ENCODE data around the gene DHX29.

Gene DHX29

DNA sequence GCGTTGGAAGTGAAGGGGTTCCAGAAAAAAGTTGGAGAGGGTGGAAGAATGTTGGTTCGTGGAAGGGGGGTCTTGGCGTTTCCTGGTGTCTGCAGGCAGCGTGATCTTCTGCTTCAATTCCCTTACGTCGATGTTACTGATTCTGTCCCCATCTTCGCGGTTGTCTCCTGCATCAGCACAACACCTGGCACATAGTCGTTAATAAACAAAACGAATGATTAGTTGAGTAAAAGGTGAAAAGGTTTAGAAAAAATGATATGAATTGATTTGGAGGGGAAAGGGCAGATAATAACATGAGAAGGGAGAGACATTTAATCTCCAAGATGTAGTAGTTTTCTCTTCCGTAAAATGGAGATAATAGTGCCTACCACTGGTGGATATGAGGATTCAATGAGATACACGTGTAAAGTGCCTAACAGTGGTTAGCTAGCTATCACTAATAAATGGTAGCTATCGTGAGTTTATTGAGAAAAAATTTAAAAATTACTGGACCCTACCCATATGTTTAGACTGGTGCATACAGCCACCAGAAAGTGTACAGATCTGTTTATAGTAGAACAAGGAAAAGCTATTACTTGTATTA is 851 bp upstream of the DHX29 start:
- no peak for DNase-seq

DNA sequence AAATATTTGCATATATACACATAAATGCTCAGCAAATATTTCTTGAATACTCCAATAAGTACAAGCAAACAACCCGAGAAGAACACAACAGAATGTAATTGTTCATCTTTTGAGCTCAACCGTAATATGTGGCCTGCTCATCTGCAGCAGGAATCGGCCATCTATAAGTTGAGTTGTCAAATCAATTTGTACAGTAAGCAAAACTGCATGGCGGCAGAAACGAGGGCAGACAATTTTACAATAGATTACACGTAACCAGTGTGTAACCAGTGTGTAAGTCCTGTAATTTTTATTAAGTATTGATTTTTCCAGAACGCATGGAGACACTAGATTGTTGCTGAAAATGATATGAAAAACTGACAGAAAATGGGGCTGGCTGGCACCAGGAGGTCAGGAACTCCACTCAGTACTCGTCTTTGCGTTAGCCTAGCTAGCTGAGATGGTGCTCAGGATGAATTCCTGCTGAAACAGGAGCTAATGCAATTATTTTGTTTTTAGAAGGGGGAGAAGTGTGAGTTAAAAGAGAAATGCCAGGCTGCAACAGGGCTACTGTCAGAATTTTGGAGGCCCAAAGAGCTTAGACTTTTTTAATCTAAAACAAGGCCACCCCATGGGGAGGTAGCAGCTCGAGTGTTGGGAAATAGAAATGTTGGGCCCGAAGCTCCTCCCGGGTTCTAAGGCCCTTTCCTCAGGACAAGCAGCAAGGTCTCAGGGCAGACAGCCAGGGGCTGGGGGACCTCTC is 682 bp downstream of the DHX29 start:
- DNase-seq, result no peak

DNA sequence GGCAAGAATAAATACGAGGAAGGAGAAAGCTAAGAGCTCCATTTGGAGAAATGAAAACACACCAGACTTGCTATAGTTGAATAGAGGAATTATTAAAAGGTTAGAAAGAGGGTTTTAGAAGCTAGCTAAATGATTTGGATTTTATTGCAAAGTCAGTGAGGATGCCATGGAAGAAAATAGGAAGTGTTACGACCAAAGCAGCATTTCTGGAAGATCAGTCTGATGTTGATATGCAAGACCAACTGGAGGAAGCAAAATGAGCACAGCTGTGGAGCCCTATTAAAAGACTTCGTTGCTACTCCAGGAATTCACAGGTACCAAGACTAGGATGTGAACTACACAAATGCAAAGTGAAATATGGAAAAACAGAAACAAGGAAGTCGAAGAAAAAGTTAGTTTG is 2.1 kb downstream of the DHX29 start:
- no peak for DNase-seq

DNA sequence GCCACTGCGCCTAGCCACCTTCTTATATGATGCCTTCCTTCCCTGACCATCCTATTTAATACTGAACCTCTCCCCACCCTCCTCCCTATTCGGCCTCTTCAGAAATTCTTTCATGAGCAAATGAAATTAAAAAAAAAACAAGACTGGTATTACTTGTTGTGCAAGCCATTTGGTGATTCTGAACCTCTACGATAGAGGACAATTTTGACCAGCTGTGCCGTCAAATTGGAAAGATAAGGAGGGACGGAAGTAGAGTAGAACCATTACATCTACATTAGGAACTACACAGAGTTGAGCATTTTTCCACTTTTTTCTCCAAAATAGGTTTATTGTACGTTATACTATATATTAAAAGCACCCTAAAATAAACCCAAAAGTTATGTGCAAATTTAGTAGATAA is 2.9 kb downstream of the DHX29 start:
- no peak for DNase-seq

DNA sequence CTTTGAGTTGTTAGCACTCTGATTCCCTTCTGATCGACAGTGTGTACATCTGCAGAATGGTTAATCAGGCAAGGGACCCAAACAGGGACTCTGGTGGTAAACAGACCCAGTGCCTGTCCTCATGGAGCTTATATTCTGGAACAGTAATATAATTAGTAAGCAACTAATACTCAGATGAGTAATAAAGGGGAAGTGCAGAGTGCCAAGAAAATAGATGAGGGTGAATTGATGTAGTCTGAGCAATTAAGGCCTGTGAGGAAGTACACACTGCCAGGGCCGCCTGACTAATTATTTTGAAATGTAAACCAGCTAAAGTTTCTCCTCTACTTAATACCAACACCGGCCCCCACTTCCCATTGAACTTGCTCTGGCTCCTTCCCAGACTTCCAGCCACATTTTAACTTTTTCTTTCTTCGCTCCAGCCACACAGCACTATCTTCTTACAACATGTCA is 4.2 kb downstream of the DHX29 start:
- no peak for DNase-seq

DNA sequence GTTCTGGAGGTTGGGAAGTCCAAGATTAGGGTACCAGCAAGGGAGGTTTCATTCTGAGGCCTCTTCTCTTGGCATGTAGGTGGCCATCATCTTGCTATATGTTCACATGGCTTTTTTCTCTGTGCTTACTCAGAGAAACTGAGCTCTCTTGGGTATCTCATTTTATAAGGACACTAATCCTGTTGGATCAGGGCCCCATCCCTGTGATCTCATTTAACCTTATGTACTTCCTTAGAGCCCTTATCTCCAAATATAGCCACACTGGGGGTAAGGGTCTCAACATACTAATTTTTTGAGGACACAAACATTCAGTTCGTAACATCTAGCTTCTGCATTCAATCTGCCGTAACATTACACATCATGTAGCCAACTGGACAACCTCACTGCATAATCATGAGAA is 6.6 kb downstream of the DHX29 start:
- no peak for DNase-seq

DNA sequence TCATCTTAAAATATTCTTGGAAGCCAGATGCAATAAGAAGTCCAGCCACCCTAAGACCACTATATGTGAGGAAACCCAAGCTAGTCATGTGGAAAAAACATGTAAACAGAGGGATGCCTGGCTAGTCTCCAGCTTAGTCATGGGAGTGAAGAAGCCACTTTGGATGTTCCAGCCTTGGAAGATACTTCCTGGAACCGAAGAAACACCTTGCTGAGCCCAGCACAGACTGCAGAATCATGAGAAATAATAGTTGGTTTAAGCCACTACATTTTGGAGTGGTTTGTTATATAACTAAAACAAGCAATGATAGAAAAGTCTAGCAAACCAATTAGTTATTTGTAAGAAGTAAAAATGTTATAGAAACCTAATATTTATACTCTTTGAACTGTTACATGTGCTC is 12.6 kb downstream of the DHX29 start:
- no peak for DNase-seq

DNA sequence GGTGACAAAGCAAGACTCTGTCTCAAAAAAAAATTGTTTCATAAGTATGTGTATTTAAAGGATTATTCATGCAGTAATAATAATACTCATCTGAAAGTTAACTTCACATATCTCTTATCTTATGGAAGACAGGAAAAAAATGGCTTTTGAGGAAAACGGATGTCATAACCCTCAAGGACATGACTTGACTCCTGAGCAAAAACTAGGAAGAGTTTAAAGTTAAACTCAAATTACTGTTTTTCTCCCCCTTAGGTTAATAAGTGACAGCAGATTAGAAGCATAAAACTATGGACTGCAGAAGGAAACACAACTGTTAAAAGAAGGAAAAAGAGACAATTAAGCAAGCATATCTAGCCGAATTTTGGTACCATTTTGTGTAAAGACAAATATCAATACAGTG is 16.5 kb downstream of the DHX29 start:
- no peak for DNase-seq

DNA sequence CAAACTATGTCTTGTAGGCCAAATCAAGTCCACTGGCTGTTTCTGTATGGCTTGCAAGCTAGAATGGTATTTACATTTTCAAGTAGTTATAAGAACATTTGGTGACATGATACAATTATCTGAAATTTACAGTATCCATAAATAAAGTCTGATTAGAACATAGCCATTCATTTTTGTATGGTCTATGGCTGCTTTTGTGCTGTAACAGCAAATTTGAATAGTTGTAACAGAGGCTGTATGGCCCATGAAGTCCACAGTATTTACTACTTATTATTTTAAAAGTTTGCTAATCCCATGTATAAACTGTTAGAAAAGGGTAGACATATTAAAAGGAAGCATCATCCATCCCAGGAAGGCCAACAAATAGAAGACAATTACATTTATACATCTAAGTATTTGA is 17.7 kb downstream of the DHX29 start:
- no peak for DNase-seq

DNA sequence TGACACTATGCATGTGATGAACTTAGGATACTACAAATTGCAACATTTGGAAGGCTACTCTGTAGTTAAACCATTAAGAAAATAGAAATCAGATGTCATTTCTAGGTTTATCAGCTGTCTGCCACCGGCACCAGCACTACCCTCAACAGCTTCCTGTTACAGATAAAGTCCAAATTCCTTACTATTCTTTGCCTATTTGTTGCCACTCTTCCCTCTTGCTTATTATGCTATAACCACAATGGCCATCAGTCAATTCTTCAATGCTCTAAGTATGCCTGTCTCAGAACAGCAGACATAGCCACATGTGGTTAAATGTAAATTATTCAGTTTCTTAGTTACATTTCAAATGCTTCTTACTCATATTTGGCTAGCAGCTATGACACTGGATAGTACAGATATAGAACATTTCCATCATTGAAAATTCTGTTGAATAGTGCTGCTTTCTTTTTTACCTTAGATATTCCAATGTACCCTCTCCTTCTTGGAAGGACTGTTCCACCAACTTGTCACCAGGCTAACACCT is 21.0 kb downstream of the DHX29 start:
- DNase-seq, result no peak

DNA sequence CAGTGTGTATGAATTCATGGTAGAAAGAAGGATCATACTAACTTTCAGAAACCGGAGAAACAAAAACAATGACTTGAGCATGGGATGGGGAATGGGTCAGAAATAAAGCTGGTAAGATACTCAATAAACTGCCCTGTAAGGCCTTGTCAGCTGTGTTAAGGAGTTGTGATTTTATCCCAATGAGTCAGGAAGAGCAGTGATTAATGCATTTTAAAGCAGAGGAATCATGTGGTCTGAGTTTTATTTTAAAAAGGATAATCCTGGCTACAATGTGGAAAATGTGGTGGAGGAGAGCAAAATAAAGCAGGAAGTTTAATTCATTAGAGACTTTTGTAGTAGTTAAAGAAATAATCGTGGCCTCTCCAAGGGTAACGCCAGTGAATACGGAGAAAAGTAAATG is 28.7 kb downstream of the DHX29 start:
- no peak for DNase-seq

DNA sequence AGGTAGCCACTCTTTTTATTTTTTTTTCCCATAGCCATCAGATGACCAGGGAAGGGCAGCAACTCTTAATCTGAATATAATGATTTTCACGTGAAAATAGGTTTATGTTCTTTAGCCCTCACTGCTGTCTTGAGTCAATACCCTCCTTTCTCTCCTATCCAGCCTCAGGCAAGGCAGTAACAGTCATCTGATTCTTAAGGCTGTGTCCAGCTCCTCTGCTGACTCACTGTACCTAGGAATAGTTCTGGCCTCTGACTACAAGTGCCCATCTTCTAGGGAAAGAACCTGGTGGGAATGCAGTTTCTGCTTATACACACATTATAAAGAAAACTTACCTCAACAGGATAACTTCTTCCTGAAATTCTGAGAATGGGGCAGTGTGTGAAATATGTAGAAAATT is 30.7 kb downstream of the DHX29 start:
- no peak for DNase-seq

DNA sequence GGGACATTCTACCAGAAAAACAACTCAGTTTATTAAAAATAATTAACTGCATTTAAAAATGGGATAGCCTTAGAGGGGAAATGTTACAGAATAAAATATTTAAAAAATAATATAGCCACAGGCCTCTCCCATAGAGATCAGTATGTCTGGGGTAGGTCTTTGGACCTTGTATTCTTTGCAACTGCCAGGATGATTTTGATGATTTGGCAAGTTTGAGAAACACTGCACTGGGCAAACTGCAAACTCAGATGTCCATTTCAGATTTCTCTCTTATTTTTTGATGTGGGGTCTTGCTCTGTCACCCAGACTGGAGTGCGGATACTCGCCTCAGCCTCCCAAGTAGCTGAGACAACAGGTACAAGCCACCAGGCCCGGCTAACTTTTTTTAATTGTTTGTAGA is 49.2 kb downstream of the DHX29 start:
- no peak for DNase-seq

DNA sequence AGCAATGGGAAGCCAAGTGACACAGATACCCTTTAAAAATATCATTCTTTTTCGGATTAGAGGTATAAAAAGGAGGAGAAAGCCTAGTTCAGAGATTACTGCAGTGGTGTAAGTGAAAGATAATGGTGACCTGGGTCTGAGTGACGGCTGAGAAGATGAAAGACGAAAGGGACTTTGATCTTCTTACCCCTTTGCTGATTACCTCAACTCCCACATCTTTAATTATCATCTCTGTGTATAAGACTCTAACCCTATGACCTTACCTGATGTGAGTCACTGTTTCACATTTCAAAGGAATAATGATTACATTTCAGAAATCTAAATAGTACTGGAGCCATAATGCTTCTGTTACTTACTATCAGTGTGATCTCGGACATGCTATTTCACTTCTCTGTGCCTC is 52.7 kb downstream of the DHX29 start:
- DNase-seq, result no peak

DNA sequence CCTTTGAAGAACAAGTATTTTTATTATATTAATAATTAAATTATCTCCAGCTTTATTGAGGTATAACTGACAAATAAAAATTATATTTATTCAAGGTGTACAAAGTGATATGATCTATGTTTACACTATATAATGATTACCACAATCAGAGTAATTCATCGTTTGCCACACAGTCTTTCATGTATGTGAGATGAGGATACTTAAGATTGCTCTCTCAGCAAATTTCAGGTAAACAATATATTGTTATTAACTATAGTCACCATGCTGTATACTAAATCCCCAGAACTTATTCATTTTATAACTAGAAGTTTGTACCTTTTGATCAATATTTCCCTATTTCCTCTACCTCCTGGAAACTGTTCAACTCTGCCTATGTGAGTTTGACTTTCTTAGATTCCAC is 57.4 kb downstream of the DHX29 start:
- DNase-seq, result no peak

DNA sequence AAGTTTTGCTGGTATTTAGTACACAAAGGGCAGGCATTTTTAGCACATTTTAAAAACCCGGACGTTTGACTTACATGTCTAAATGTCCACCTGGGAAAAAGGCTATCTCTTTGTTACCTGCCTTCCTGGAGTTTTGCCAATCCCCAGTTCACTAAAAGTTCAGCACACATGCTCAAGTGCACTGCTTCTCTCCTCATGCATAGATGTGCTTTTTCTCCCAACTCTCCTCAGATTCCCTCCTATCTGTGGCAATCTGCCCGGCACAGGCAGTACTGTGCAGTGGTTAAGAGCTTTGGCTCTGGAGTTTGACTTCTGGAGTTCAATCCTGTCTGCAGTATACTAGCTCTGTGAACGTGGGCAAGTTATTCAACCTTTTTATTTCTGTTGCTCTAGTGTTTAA is 65.7 kb downstream of the DHX29 start:
- no peak for DNase-seq

DNA sequence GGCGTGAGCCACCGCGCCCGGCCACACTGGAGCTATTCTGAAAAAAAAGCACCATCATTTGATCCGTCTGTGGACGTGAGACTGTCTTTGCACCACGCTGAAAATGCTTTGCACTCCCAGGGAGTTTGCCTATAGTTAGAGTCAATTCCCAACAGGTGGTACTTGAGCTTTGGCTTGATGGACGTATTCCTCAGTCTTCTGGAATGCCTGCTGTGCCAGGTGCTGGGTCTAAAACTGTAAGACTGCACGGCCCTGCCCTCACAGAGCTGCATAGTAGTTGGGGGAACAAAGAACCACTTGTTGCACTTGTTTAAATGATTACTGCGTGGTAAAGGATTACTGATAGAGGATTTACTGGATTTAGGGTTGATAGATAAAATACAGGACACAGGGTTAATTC is 70.7 kb downstream of the DHX29 start:
- no peak for DNase-seq

DNA sequence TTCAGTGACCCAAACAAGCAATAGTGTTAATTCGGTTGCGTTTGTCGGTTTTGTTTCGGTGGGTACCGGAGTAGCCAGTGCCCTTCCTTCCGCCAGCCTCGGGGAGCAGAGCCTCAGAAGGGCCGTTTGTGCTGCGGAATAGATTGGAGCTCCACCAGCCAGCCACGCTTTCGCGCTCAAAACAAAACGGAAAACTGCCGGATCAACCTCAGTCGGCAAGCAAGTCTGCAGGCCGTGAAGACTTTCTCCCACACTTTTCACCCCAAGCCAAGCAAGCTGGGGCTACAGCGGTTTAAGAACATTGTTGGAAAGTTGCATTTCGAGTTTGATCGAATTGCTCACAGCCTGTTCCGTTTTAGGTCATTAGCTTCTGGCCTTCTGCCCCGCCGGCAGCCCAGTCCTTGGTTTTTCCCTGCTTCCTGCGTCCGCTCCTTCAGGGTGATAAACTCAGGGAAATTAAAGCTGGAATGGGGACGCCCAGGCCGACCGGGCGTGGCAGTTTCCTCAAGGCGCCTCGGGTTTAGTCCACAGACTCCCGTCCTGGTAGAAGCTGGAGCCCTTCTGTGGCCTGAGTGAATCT is 73.3 kb downstream of the DHX29 start:
- no peak for DNase-seq

DNA sequence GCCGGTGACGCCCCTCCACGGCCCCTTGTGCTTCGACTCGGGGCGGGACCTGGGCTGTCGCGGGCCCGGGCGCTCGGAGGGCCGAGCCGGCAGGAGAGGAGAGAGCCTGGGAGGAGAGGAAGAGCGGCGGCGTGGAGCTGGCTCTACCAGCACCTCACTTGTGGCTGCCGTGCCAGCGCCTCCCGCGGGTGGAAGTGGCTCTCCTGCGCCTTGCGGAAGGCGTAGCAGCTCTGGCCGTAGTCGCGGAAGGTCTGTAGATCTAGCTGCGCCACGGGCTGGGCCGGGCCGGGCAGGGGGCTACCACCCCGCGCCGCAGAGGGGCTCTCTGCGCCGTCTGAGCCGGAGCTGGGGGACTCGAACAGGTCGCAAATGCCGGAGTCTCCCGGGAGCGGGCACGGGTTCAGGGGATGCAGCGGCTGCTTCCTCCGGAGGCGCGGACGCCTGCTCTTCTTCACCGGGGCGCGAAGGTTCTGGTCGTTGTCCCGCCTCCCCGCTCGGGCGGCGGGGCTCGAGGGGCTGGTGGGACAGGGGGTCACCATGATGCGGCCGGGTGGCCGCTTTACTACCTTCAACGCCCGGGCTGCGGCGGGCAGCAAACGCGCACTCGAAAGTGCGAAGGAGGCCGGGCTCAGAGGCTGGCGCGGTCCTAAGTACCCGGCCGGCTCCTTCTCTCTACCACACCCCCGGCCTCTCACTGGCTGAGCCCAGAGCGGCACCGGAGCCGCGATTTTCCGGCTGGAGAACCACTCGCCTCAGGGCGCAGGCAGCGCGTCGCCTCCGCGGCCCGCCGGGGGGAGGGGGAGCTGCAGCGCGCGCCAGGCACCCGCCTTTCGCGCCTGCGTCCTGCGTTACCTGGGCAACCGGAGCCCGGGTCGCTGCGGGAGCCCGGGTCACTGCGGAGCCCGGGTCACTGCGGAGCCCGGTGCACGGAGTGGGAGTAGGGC is 74.2 kb downstream of the DHX29 start, which contains the start of gene CCNO:
Gene CCNO, minus strand, starts transcription at position 624 of the 944 bp plus-strand sequence. Its CDS starts 85 bp downstream, at position 539.
- DNase-seq, result no peak

DNA sequence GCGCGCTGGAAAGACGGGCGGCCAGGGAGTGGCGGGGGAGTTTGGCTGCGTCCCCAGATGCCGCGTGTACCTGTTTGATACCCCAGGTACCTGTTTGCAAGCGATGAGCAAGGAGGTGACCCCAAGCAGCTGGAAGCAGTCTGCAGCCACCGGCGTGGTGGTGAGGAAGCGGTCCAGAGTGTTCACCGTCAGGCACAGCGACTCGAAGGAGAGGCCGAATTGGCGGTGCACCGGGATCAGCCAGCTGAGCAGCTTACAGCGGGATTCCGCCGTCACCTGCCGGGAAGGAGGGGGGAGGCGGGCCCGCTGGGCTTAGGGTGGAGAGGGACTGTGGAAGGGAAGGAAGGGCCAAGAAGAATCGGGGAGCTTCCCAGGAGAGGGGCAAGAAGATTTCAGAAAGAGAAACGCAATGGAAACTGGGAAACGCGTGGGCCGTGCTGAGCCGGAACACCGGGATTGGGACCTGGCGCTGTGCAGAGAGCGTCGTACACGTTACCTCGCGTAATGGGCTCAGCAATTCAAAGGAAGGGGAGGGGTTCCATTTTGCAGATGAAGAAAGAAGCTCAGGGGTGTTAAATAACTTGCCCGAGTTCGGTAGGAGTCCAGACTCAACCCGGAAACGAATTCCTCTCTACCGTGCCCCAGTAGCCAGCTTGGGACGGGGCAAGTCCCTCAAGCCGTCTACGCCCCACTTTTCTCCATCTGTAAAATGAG is 75.1 kb downstream of the DHX29 start:
- no peak for DNase-seq

DNA sequence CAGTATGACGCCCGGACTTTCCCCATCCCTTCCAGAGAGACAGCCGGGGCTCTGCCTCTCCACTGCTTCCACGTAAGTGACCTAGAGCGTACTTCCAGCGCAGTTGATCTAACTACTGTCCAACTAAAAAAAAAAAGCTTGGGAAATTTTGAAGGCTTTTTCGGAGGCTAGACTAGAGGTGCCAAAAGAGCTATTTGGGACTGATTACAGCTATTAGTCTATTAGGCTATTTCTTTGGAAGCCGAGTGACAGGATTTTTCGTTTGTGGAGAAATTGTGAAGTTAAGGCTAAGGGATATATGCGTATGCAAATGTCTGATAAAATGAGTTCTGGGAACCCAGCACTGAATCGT is 75.6 kb downstream of the DHX29 start:
- no peak for DNase-seq

All from activated CD4-positive, CD25-positive, alpha-beta regulatory T cell treated with anti-CD3 and anti-CD28 coated beads, Interleukin-2, amount 50 U/mL, for 72 hours (primary cell).